ENCODE measurements around the gene HLX.

DNA sequence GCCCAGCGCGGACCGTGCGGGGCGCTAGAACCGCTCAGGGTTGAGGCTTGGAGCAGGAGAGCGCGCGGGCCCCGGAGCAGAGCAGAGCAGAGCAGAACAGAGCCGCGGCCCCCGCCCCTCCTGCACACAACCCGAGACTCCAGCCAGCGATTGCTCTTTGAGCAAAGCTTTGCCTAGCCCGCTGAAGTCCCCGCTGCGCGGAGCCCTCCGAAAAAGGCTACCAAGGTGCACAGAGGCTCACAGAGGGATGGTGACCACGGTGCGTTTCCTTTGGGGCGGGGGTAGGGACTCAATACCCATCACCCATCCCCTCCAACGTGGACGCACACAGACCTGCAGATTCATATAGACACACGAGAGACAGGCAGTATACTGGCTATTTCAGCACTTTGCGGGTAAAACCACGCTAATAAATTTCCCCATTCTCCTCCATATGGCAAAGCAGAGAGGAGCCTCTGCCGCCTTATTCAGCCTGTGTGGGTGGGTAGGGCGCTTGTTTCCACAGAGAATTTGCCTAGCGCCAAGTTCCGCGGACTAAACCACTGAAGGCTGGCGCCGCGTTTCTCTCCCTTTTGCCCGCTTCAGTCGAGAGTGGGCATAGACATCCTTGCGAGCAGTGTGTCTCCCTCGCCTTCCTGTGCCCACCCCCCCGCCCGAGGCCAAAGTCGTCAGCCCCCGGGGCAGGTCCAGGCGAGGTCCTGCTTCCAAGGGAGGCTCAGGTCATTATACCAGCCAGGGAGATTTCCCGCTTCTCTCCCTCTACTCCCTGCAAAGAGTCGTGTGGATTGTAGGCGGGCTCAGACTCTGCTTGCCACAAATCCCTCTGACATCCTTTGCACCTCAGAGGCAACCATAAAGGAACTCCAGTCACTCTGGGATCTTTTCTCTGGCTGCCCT is 8.5 kb downstream of the HLX start:
- TF ChIP-seq, protein P1, sequence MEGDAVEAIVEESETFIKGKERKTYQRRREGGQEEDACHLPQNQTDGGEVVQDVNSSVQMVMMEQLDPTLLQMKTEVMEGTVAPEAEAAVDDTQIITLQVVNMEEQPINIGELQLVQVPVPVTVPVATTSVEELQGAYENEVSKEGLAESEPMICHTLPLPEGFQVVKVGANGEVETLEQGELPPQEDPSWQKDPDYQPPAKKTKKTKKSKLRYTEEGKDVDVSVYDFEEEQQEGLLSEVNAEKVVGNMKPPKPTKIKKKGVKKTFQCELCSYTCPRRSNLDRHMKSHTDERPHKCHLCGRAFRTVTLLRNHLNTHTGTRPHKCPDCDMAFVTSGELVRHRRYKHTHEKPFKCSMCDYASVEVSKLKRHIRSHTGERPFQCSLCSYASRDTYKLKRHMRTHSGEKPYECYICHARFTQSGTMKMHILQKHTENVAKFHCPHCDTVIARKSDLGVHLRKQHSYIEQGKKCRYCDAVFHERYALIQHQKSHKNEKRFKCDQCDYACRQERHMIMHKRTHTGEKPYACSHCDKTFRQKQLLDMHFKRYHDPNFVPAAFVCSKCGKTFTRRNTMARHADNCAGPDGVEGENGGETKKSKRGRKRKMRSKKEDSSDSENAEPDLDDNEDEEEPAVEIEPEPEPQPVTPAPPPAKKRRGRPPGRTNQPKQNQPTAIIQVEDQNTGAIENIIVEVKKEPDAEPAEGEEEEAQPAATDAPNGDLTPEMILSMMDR (IDR thresholded peaks at IDR 0.05): no peak
- TF ChIP-seq POLR2A (IDR thresholded peaks at IDR 0.05) (no peak), POLR2AphosphoS5 (IDR thresholded peaks at IDR 0.05) (no peak)
